Stimulated activated CD8-positive, alpha-beta memory T cell treated with anti-CD3 and anti-CD28 coated beads, Interleukin-7, amount 100 ng/mL, for 1 hour (primary cell): ENCODE measurements around the gene ARHGAP26.
"Not testable (repeated sequence)": the region's sequence is repeated elsewhere in the genome, so short reads cannot be mapped to it uniquely, and the experiment has no call there.

Experiments used
- DNase-seq, 2 donors: peaks; one replicate each; pipeline ENCODE4 v3.0.0-alpha.2; 2020; ENCODE audit warnings: low read depth in 2 of 2

ARHGAP26 gene

GRCh38 chr5:142901476-142902185 is 131.5 kb downstream of the ARHGAP26 start:
- no peak for DNase-seq

- DNase-seq, result no peak
These were observed 132.2 kb downstream of the ARHGAP26 start for GRCh38 chr5:142902186-142902965.

GRCh38 chr5:142904416-142904815 is 134.2 kb downstream of the ARHGAP26 start:
- DNase-seq, result no peak

GRCh38 chr5:142905348-142905747 is 135.2 kb downstream of the ARHGAP26 start:
- DNase-seq, result no peak

GRCh38 chr5:142906863-142907671 is 136.9 kb downstream of the ARHGAP26 start:
- no peak for DNase-seq

GRCh38 chr5:142908659-142909058 is 138.5 kb downstream of the ARHGAP26 start:
- no peak for DNase-seq

- no peak for DNase-seq
These were observed 140.0 kb downstream of the ARHGAP26 start for GRCh38 chr5:142910128-142910527.

- DNase-seq, result no peak
These were observed 141.0 kb downstream of the ARHGAP26 start for GRCh38 chr5:142911170-142911569.

GRCh38 chr5:142911775-142912174 is 141.6 kb downstream of the ARHGAP26 start:
- DNase-seq, result no peak

- no peak for DNase-seq
These were observed 143.7 kb downstream of the ARHGAP26 start for GRCh38 chr5:142913728-142914338.

GRCh38 chr5:142915038-142915437 is 144.9 kb downstream of the ARHGAP26 start:
- no peak for DNase-seq

- no peak for DNase-seq
These were observed 145.7 kb downstream of the ARHGAP26 start for GRCh38 chr5:142915813-142916424.

GRCh38 chr5:142918959-142919635 is 148.9 kb downstream of the ARHGAP26 start:
- no peak for DNase-seq

- DNase-seq, result no peak
These were observed 150.9 kb downstream of the ARHGAP26 start for GRCh38 chr5:142920849-142921612.

GRCh38 chr5:142922223-142922952 is 152.2 kb downstream of the ARHGAP26 start:
- DNase-seq, result no peak

GRCh38 chr5:142924135-142924883 is 154.1 kb downstream of the ARHGAP26 start:
- DNase-seq, result no peak

- no peak for DNase-seq
These were observed 155.6 kb downstream of the ARHGAP26 start for GRCh38 chr5:142925795-142926194.

- DNase-seq, result no peak
These were observed 156.4 kb downstream of the ARHGAP26 start for GRCh38 chr5:142926549-142926948.

- DNase-seq, result not testable (repeated sequence)
These were observed 158.8 kb downstream of the ARHGAP26 start for GRCh38 chr5:142928999-142929398.
